Mesendoderm (in vitro differentiated cells): ENCODE measurements around the gene NXPE1.

Experiments
- DNase-seq: peaks from one replicate; pipeline ENCODE4 v3.0.0; 2013
- H2AK5ac ChIP-seq: 2 replicates; pipeline ENCODE4 v1.6.1; 2013; ENCODE audit warnings: low read length, inconsistent platforms
- H2BK120ac ChIP-seq: 2 replicates; pipeline ENCODE4 v1.6.1; 2013; ENCODE audit warnings: low read depth, mild to moderate bottlenecking, low read length, moderate library complexity, mixed read lengths
- H2BK15ac ChIP-seq: replicated peaks from 2 replicates; pipeline ENCODE4 v1.6.1; 2013; ENCODE audit warnings: low read depth, mild to moderate bottlenecking, moderate library complexity
- H2BK5ac ChIP-seq: 2 replicates; pipeline ENCODE4 v1.6.1; 2013; ENCODE audit warnings: low read length, inconsistent platforms
- H3K18ac ChIP-seq: 2 replicates; pipeline ENCODE4 v1.6.1; 2013; ENCODE audit warnings: mild to moderate bottlenecking, low read length, mixed read lengths
- H3K23ac ChIP-seq: one replicate; pipeline ENCODE4 v1.6.1; 2013; ENCODE audit warnings: low read length
- H3K27ac ChIP-seq: 2 replicates; pipeline ENCODE4 v1.5.1; 2013; ENCODE audit warnings: low read depth, mild to moderate bottlenecking, inconsistent platforms, low read length, moderate library complexity
- H3K27me3 ChIP-seq: 2 replicates; pipeline ENCODE4 v1.6.1; 2013; ENCODE audit warnings: low read length, control low read depth, mild to moderate bottlenecking, inconsistent platforms; ENCODE audit not compliant: insufficient read depth, poor library complexity
- H3K36me3 ChIP-seq: 2 replicates; pipeline ENCODE4 v1.6.1; 2013; ENCODE audit warnings: low read length, inconsistent platforms; ENCODE audit not compliant: control insufficient read depth, insufficient read depth
- H3K4ac ChIP-seq: one replicate; pipeline ENCODE4 v1.6.1; 2013; ENCODE audit warnings: low read depth, mild to moderate bottlenecking, low read length, moderate library complexity
- H3K4me1 ChIP-seq: 2 replicates; pipeline ENCODE4 v1.6.1; 2013; ENCODE audit warnings: low read depth, low read length, inconsistent platforms; ENCODE audit not compliant: control insufficient read depth
- H3K4me2 ChIP-seq: 2 replicates; pipeline ENCODE4 v1.6.1; 2013; ENCODE audit warnings: low read length
- H3K4me3 ChIP-seq: 2 replicates; pipeline ENCODE4 v1.5.1; 2013; ENCODE audit warnings: mild to moderate bottlenecking, low read length
- H3K56ac ChIP-seq: one replicate; pipeline ENCODE4 v1.6.1; 2013; ENCODE audit warnings: low read length
- H3K79me1 ChIP-seq: 2 replicates; pipeline ENCODE4 v1.6.1; 2013; ENCODE audit warnings: low read length, inconsistent platforms
- H3K79me2 ChIP-seq: 2 replicates; pipeline ENCODE4 v1.6.1; 2013; ENCODE audit warnings: mild to moderate bottlenecking, low read length; ENCODE audit not compliant: control insufficient read depth, insufficient read depth
- H3K9ac ChIP-seq: 2 replicates; pipeline ENCODE4 v1.6.1; 2013; ENCODE audit warnings: low read length, inconsistent platforms
- H4K5ac ChIP-seq: one replicate; pipeline ENCODE4 v1.6.1; 2013; ENCODE audit warnings: low read length
- H4K8ac ChIP-seq: one replicate; pipeline ENCODE4 v1.6.1; 2013; ENCODE audit warnings: low read depth, mild to moderate bottlenecking, control low read depth, low read length, moderate library complexity
- WGBS: extraction: QIAGEN DNeasy Blood & Tissue Kit; methylation state at CpG from one replicate; pipeline ENCODE4 v1.1.7; 2013; ENCODE audit warnings: low lambda C conversion rate, missing lambda C conversion rate; ENCODE audit not compliant: insufficient coverage; ENCODE audit errors: extremely low coverage; 5-methylcytosine and 5-hydroxymethylcytosine counted together

NXPE1 gene

DNA sequence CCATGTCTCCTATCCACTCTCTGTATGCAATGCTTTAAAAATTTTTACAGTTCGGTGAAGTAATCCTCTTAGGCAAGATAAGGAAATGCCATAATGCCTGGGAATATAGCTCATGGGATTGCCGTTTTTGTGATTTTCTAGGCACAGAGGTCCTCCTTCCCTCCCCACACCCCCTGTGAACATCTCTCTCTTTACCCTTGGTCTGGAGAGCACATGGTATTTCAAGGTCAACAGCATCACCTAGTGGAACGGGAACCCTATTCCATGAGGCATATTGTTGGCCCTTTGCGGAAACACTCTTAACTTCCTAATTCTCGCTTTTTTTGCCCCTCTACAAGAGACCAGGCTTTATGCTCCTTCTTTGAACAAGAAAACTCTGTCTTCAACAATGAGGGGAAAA lies 27.1 kb upstream of the NXPE1 start:
- H2AK5ac ChIP-seq: no peak overlapping the region
- H3K23ac ChIP-seq: no peak overlapping the region
- no peak overlapping the region for H3K4me3 ChIP-seq
- no peak overlapping the region for H4K8ac ChIP-seq
- no peak overlapping the region for H3K4ac ChIP-seq
- H3K79me1 ChIP-seq: no peaks in the 10 kb centered on the region
- H2BK5ac ChIP-seq: no peak overlapping the region
- no peaks in the 10 kb centered on the region for H3K36me3 ChIP-seq
- H4K5ac ChIP-seq: no peak overlapping the region
- H2BK15ac ChIP-seq: no peak overlapping the region
- no CpG with 5 or more reads among the region's 5 CpGs for WGBS
- no peak overlapping the region for H3K18ac ChIP-seq
- H3K79me2 ChIP-seq: no peaks in the 10 kb centered on the region
- no peak overlapping the region for H2BK120ac ChIP-seq
- H3K27ac ChIP-seq: no peak overlapping the region
- H3K27me3 ChIP-seq: no peaks in the 10 kb centered on the region
- DNase-seq: peak; percentile 16
- H3K9ac ChIP-seq: no peak overlapping the region
- H3K56ac ChIP-seq: no peak overlapping the region
- no peak overlapping the region for H3K4me2 ChIP-seq
- H3K4me1 ChIP-seq: no peaks in the 10 kb centered on the region

DNA sequence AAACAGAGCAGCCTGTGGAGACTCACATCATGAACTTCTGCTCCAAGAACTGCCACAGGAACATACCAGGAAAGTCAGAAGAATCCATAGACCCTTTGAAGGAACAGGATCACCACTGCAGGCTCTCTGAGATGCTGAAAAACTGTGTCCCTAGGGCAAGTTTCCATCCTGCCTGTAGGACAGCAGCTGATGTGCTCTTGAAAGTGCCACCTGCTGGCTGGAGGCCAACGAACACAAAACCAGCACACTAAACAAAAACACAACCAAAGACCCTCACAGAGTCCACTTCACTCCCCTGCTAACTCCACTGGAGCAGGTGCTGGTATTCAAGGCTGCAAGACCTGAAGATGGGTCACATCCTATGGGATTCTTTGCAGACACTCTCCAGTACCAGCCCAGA lies 12.0 kb upstream of the NXPE1 start:
- Histone ChIP-seq H3K79me2 (no peaks in the 10 kb centered on the region), H3K4ac (no peak overlapping the region), H3K23ac (no peak overlapping the region), H3K18ac (no peak overlapping the region), H3K4me1 (no peaks in the 10 kb centered on the region), H3K4me2 (no peak overlapping the region), H3K56ac (no peak overlapping the region), H3K27ac (no peak overlapping the region), H2BK15ac (no peak overlapping the region), H3K36me3 (no peaks in the 10 kb centered on the region), H2BK120ac (no peak overlapping the region), H4K5ac (no peak overlapping the region), H3K27me3 (no peaks in the 10 kb centered on the region), H2BK5ac (no peak overlapping the region), H3K4me3 (no peak overlapping the region), H4K8ac (no peak overlapping the region), H2AK5ac (no peak overlapping the region), H3K9ac (no peak overlapping the region), H3K79me1 (no peaks in the 10 kb centered on the region)
- no CpG with 5 or more reads among the region's 1 CpG for WGBS
- DNase-seq: peak; percentile 24

DNA sequence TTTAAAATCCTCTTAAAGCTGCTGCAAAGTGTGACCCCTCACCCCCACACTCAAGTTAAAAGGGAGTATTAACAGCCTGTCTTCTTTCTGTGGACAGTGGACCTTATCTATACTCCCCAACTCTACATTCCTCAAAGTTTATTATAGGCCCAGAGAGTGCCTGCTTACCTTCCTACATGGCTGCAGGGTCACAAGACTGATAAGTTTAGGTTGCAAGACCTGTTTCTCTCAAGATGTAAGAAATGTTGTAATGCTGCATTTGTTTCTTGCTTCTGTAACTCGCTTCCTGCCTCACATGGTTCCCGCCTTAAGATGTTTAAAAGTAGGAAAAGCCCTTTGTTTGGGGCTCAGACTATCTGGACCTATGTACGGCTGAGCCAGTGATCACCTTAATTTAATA lies 10.1 kb upstream of the NXPE1 start:
- Histone ChIP-seq H3K4me1 (no peaks in the 10 kb centered on the region), H2AK5ac (no peak overlapping the region), H3K79me1 (no peaks in the 10 kb centered on the region), H3K18ac (no peak overlapping the region), H3K56ac (no peak overlapping the region), H2BK5ac (no peak overlapping the region), H2BK15ac (no peak overlapping the region), H4K8ac (no peak overlapping the region), H3K9ac (no peak overlapping the region), H3K4me3 (no peak overlapping the region), H2BK120ac (no peak overlapping the region), H4K5ac (no peak overlapping the region), H3K27ac (no peak overlapping the region), H3K27me3 (no peaks in the 10 kb centered on the region), H3K4ac (no peak overlapping the region), H3K79me2 (no peaks in the 10 kb centered on the region), H3K4me2 (no peak overlapping the region), H3K36me3 (no peaks in the 10 kb centered on the region), H3K23ac (no peak overlapping the region)
- no peak for DNase-seq
- WGBS: no CpG with 5 or more reads among the region's 3 CpGs

DNA sequence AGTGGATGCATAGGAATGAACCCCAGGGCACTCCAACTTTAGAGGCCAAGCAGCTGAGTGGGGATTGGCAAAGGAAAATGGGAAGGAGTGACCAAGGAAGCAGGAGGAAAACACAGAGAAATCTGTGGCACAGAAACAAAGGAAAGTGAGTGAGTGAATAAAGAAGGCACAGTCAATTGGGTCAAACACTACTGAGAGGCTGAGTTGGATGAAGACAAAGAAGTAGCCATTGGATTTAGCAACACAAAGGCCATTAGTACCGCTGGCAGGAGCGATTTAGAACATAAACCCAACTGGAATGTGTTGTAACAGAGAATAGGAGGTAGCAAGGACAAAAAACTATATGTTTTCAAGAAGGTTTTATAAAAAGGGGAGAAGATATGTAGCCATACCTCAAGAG lies 6.6 kb upstream of the NXPE1 start:
- Histone ChIP-seq H3K56ac (no peak overlapping the region), H2BK120ac (no peak overlapping the region), H3K4me2 (no peak overlapping the region), H3K18ac (no peak overlapping the region), H2BK15ac (no peak overlapping the region), H3K9ac (no peak overlapping the region), H3K4me3 (no peak overlapping the region), H3K79me2 (no peaks in the 10 kb centered on the region), H3K23ac (no peak overlapping the region), H3K27ac (no peak overlapping the region), H3K4ac (no peak overlapping the region), H2BK5ac (no peak overlapping the region), H3K36me3 (no peaks in the 10 kb centered on the region), H3K79me1 (no peaks in the 10 kb centered on the region), H4K8ac (no peak overlapping the region), H4K5ac (no peak overlapping the region), H3K4me1 (no peaks in the 10 kb centered on the region), H2AK5ac (no peak overlapping the region), H3K27me3 (no peaks in the 10 kb centered on the region)
- no peak for DNase-seq
- no CpG with 5 or more reads among the region's 2 CpGs for WGBS

DNA sequence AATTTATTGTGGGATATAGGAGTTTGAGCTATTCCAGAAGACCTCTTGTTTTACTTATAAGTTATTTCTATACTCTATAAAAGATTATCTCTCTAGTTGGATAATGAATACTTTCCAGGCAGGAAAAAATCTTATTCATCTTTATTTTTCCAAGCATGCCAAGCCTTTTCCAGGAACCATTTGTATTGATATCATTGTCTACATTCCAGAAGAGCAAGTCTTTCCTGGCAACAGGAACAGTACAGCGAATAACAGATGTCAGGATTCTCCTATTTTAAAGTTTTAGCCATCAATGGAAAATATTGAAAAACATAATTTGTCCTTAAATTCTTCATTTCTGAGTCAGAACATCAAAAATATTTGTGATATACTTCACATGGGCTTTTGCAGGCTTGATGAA lies 5.2 kb upstream of the NXPE1 start:
- Histone ChIP-seq H2BK5ac (no peak overlapping the region), H3K56ac (no peak overlapping the region), H2BK15ac (no peak overlapping the region), H4K8ac (no peak overlapping the region), H3K4me2 (no peak overlapping the region), H3K4me1 (no peaks in the 10 kb centered on the region), H3K4ac (no peak overlapping the region), H3K27ac (no peak overlapping the region), H2BK120ac (no peak overlapping the region), H3K23ac (no peak overlapping the region), H3K9ac (no peak overlapping the region), H3K27me3 (no peaks in the 10 kb centered on the region), H3K79me2 (no peaks in the 10 kb centered on the region), H3K36me3 (no peaks in the 10 kb centered on the region), H2AK5ac (no peak overlapping the region), H3K79me1 (no peaks in the 10 kb centered on the region), H3K4me3 (no peak overlapping the region), H3K18ac (no peak overlapping the region), H4K5ac (no peak overlapping the region)
- no peak for DNase-seq
- WGBS: no CpG with 5 or more reads among the region's 1 CpG

DNA sequence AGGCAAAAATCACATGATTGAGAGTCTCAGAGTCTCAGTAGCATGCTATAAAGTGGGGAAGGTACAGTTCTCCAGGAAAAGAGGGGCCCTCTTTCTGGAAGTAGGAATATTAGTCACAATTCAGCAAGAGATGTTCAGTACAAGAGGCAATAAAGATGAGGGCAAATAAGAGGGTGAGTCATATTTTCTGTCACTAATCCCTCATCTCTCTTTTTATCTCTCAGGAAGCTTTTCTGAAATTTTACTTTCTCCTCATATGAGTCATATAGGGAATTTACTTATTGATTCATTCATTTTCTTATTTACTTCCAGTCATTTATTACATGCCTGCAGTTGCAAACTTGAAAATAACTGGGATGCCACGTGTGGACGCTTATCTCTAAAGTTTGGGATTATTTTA lies 3.4 kb upstream of the NXPE1 start:
- no peak overlapping the region for H2BK5ac ChIP-seq
- no peak overlapping the region for H4K5ac ChIP-seq
- H4K8ac ChIP-seq: no peak overlapping the region
- no peak overlapping the region for H3K56ac ChIP-seq
- H3K79me1 ChIP-seq: no peaks in the 10 kb centered on the region
- DNase-seq: no peak
- no peaks in the 10 kb centered on the region for H3K79me2 ChIP-seq
- H3K4me1 ChIP-seq: no peaks in the 10 kb centered on the region
- no peaks in the 10 kb centered on the region for H3K27me3 ChIP-seq
- no CpG with 5 or more reads among the region's 2 CpGs for WGBS
- H3K18ac ChIP-seq: no peak overlapping the region
- no peak overlapping the region for H3K4me3 ChIP-seq
- H3K4me2 ChIP-seq: no peak overlapping the region
- no peak overlapping the region for H3K27ac ChIP-seq
- H3K4ac ChIP-seq: no peak overlapping the region
- H3K9ac ChIP-seq: no peak overlapping the region
- H2AK5ac ChIP-seq: no peak overlapping the region
- H2BK120ac ChIP-seq: no peak overlapping the region
- H3K36me3 ChIP-seq: no peaks in the 10 kb centered on the region
- H3K23ac ChIP-seq: no peak overlapping the region
- H2BK15ac ChIP-seq: no peak overlapping the region
